Neural cell (in vitro differentiated cells): ENCODE measurements around the gene SIAH2. TPM values are rescaled to one million over a fixed set of nuclear protein-coding genes. Genes with fewer than 3 reads are reported as not detected.

Experiments used
- H2AFZ ChIP-seq: fragments of 200-600, 300-800 bp; sonication (generic), shearing (Covaris generic); 2 replicates; pipeline ENCODE4 v1.6.0; 2014; ENCODE audit warnings: low read depth, mild to moderate bottlenecking, antibody characterized with exemption, low read length, moderate library complexity
- H3F3A ChIP-seq: fragments of 200-600 bp; shearing (Covaris generic); 2 replicates; pipeline ENCODE4 v1.6.1; 2016; ENCODE audit warnings: mild to moderate bottlenecking, moderate library complexity, mixed read lengths, antibody characterized with exemption, low read length; ENCODE audit not compliant: insufficient read depth, poor library complexity, severe bottlenecking
- H3K27ac ChIP-seq: fragments of 200-600, 300-800 bp; sonication (generic), shearing (Covaris generic); 2 replicates; pipeline ENCODE4 v1.5.1; 2014; ENCODE audit warnings: mild to moderate bottlenecking, low read length, moderate library complexity
- H3K27me3 ChIP-seq: fragments of 300-800, 200-600 bp; sonication (generic), shearing (Covaris generic); 2 replicates; pipeline ENCODE4 v1.6.0; 2014; ENCODE audit warnings: mild to moderate bottlenecking, low read depth, low read length, moderate library complexity; ENCODE audit not compliant: insufficient read depth
- H3K36me3 ChIP-seq: fragments of 300-800, 200-600 bp; sonication (generic), shearing (Covaris generic); 2 replicates; pipeline ENCODE4 v1.5.1; 2014; ENCODE audit warnings: mild to moderate bottlenecking, antibody characterized with exemption, low read length, moderate library complexity; ENCODE audit not compliant: insufficient read depth
- H3K4me2 ChIP-seq: fragments of 300-800, 200-600 bp; sonication (generic), shearing (Covaris generic); 2 replicates; pipeline ENCODE4 v1.6.0; 2014; ENCODE audit warnings: mild to moderate bottlenecking, low read length
- H3K4me3 ChIP-seq: fragments of 300-800, 200-600 bp; sonication (generic), shearing (Covaris generic); 2 replicates; pipeline ENCODE4 v1.5.1; 2014; ENCODE audit warnings: mild to moderate bottlenecking, low read length, moderate library complexity
- H3K79me2 ChIP-seq: fragments of 200-600 bp; shearing (Covaris generic); replicated peaks from 2 replicates; pipeline ENCODE4 v1.6.0; 2014; ENCODE audit warnings: mild to moderate bottlenecking, low read length, moderate library complexity; ENCODE audit not compliant: insufficient read depth
- H3K9ac ChIP-seq: fragments of 300-800, 200-600 bp; sonication (generic), shearing (Covaris generic); 2 replicates; pipeline ENCODE4 v1.6.1; 2016; ENCODE audit warnings: mild to moderate bottlenecking, low read length, mixed read lengths
- H3K9me2 ChIP-seq: fragments of 200-600 bp; shearing (Covaris generic); 2 replicates; pipeline ENCODE4 v1.6.1; 2016; ENCODE audit warnings: mild to moderate bottlenecking, low read length, mixed read lengths; ENCODE audit not compliant: insufficient read depth
- H3K9me3 ChIP-seq: fragments of 200-600, 300-800 bp; sonication (generic), shearing (Covaris generic); 2 replicates; pipeline ENCODE4 v1.6.1; 2016; ENCODE audit warnings: mild to moderate bottlenecking, mixed run types, low read length, moderate library complexity, mixed read lengths
- H4K20me1 ChIP-seq: fragments of 200-600 bp; shearing (Covaris generic); 2 replicates; pipeline ENCODE4 v1.6.1; 2016; ENCODE audit warnings: mild to moderate bottlenecking, mixed run types; ENCODE audit not compliant: insufficient read depth
- EP300 ChIP-seq: fragments of 450-650 bp; conservative IDR thresholded peaks from 2 replicates; pipeline ENCODE4 v1.6.1; 2014; ENCODE audit warnings: antibody characterized with exemption, mild to moderate bottlenecking, moderate library complexity; ENCODE audit not compliant: poor library complexity, severe bottlenecking
- EZH2 ChIP-seq: fragments of 200-600, 300-800 bp; shearing (Covaris generic), sonication (generic); IDR thresholded peaks from 2 replicates; pipeline ENCODE4 v1.6.1; 2014; ENCODE audit warnings: antibody characterized with exemption, low read length, borderline replicate concordance, mild to moderate bottlenecking; ENCODE audit not compliant: insufficient read depth, poor library complexity, severe bottlenecking
- MXI1 ChIP-seq: fragments of 450-650 bp; conservative IDR thresholded peaks from 2 replicates; pipeline ENCODE4 v1.6.1; 2014; ENCODE audit warnings: antibody characterized with exemption, mild to moderate bottlenecking; ENCODE audit not compliant: poor library complexity, severe bottlenecking
- POLR2AphosphoS5 ChIP-seq: IDR thresholded peaks from 2 replicates; pipeline ENCODE4 v1.6.1; 2012
- RAD21 ChIP-seq: fragments of 450-650 bp; conservative IDR thresholded peaks from 2 replicates; pipeline ENCODE4 v1.6.1; 2014; ENCODE audit warnings: antibody characterized with exemption, mild to moderate bottlenecking, moderate library complexity
- SMC3 ChIP-seq: fragments of 450-650 bp; conservative IDR thresholded peaks from 2 replicates; pipeline ENCODE4 v1.6.1; 2014; ENCODE audit warnings: antibody characterized with exemption, mild to moderate bottlenecking, moderate library complexity; ENCODE audit not compliant: poor library complexity
- TAF1 ChIP-seq: IDR thresholded peaks from 2 replicates; pipeline ENCODE4 v1.6.1; 2012; ENCODE audit warnings: low read depth
- polyA plus RNA-seq: library from polyadenylated mRNA; depleted of rRNA; stranded (reverse); fragments of >200 nt; gene quantifications from 2 replicates; pipeline ENCODE4 v1.2.3, GENCODE V29; 2014
- TF ChIP-seq, protein P1 (sequence below): fragments of 450-650 bp; IDR thresholded peaks from 2 replicates; pipeline ENCODE4 v1.5.1; 2014; ENCODE audit warnings: antibody characterized with exemption, mild to moderate bottlenecking, moderate library complexity; ENCODE audit not compliant: poor library complexity, severe bottlenecking
- TF ChIP-seq, protein P2 (sequence below): IDR thresholded peaks from 2 replicates; pipeline ENCODE4 v1.6.1; 2012; ENCODE audit warnings: borderline replicate concordance

SIAH2 gene
- polyA plus RNA-seq, 1 donor from 2014 or later, result 21.8 TPM

DNA sequence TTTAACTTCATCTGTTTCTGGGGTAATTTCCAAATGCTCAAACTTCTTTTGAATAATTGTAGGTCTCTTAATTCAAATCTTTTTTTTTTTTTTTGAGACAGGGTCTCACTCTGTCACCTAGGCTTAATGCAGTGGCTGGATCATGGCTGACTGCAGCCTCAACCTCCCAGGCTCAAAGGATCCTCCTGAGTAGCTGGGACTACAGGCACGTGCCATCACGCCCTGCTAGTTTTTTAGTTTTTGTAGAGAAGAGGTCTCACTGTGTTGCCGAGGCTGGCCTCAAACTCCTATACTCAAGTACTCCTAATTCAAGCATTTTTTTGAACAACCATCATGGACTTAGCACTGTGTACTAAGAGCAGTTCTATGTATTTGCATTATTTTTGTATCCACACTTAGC lies 3.8 kb upstream of the SIAH2 start:
- H3K27ac ChIP-seq, result no peak overlapping the region
- no peak overlapping the region for H3K9ac ChIP-seq
- H3F3A ChIP-seq, result no peaks in the 10 kb centered on the region
- no peaks in the 10 kb centered on the region for H3K36me3 ChIP-seq
- no peaks in the 10 kb centered on the region for H3K79me2 ChIP-seq
- TF ChIP-seq MXI1, result no peak
- TF ChIP-seq EZH2, result no peak
- TF ChIP-seq, protein P1, sequence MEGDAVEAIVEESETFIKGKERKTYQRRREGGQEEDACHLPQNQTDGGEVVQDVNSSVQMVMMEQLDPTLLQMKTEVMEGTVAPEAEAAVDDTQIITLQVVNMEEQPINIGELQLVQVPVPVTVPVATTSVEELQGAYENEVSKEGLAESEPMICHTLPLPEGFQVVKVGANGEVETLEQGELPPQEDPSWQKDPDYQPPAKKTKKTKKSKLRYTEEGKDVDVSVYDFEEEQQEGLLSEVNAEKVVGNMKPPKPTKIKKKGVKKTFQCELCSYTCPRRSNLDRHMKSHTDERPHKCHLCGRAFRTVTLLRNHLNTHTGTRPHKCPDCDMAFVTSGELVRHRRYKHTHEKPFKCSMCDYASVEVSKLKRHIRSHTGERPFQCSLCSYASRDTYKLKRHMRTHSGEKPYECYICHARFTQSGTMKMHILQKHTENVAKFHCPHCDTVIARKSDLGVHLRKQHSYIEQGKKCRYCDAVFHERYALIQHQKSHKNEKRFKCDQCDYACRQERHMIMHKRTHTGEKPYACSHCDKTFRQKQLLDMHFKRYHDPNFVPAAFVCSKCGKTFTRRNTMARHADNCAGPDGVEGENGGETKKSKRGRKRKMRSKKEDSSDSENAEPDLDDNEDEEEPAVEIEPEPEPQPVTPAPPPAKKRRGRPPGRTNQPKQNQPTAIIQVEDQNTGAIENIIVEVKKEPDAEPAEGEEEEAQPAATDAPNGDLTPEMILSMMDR, result no peak
- no peak for TF ChIP-seq TAF1
- TF ChIP-seq RAD21, result no peak
- TF ChIP-seq POLR2AphosphoS5, result no peak
- TF ChIP-seq EP300, result no peak
- no peak for TF ChIP-seq SMC3
- TF ChIP-seq, protein P2, sequence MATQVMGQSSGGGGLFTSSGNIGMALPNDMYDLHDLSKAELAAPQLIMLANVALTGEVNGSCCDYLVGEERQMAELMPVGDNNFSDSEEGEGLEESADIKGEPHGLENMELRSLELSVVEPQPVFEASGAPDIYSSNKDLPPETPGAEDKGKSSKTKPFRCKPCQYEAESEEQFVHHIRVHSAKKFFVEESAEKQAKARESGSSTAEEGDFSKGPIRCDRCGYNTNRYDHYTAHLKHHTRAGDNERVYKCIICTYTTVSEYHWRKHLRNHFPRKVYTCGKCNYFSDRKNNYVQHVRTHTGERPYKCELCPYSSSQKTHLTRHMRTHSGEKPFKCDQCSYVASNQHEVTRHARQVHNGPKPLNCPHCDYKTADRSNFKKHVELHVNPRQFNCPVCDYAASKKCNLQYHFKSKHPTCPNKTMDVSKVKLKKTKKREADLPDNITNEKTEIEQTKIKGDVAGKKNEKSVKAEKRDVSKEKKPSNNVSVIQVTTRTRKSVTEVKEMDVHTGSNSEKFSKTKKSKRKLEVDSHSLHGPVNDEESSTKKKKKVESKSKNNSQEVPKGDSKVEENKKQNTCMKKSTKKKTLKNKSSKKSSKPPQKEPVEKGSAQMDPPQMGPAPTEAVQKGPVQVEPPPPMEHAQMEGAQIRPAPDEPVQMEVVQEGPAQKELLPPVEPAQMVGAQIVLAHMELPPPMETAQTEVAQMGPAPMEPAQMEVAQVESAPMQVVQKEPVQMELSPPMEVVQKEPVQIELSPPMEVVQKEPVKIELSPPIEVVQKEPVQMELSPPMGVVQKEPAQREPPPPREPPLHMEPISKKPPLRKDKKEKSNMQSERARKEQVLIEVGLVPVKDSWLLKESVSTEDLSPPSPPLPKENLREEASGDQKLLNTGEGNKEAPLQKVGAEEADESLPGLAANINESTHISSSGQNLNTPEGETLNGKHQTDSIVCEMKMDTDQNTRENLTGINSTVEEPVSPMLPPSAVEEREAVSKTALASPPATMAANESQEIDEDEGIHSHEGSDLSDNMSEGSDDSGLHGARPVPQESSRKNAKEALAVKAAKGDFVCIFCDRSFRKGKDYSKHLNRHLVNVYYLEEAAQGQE, result no peak
- H3K9me3 ChIP-seq, result no peaks in the 10 kb centered on the region
- no peak overlapping the region for H3K4me2 ChIP-seq
- H2AFZ ChIP-seq, result no peak overlapping the region
- H4K20me1 ChIP-seq, result no peaks in the 10 kb centered on the region
- H3K27me3 ChIP-seq, result no peaks in the 10 kb centered on the region
- no peak overlapping the region for H3K4me3 ChIP-seq
- H3K9me2 ChIP-seq, result no peaks in the 10 kb centered on the region

DNA sequence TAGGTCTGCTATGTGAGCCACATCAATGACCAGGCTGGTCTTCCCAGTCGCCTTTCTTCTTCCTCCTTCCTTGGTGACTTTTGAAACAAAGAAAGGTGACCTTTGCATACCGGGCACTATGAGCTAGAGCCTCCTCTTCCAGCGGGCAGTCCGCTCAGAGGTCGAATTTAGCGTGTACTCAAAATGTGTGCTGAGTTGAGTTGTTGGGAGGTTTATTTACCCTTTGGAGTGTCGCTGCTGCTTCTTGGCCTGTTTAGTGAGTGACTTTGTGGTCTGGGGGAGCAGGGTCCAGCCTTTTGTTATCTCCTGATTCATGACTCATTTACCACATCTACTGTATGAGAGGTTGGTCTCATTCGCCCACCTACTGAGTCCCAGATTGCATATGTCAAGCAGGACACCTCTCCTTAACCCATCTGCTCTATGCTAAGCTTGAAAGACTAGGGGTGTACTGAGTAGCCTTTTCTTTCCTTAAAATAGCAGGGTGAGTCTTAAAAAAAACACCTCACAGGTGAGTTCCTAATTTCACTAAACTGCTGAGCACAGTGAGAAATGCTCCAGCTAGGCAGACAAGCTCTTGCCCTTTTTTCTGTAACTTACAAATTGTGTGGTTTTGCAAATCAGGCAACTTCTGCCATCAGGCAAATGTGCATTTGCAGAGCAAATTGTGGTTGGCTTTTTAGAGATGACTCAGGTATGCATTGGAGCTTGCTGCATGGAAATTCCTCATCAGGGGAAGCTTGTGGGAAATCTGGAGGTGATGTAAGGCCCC lies 3.2 kb upstream of the SIAH2 start:
- TF ChIP-seq EP300 (no peak), TAF1 (no peak), POLR2AphosphoS5 (no peak), RAD21 (no peak), EZH2 (no peak), SMC3 (no peak), MXI1 (no peak)
- TF ChIP-seq, protein P1, result no peak
- TF ChIP-seq, protein P2, result no peak
- Histone ChIP-seq H3K27ac (no peak overlapping the region), H3K36me3 (no peaks in the 10 kb centered on the region), H3K4me2 (no peak overlapping the region), H2AFZ (no peak overlapping the region), H3K9me3 (no peaks in the 10 kb centered on the region), H3K9ac (no peak overlapping the region), H4K20me1 (no peaks in the 10 kb centered on the region), H3F3A (no peaks in the 10 kb centered on the region), H3K27me3 (no peaks in the 10 kb centered on the region), H3K9me2 (no peaks in the 10 kb centered on the region), H3K79me2 (peaks cover 3% of the 10 kb centered on the region), H3K4me3 (no peak overlapping the region)
